KOPT-K1 (cell line): Measurements from ENCODE around the gene PHOX2A.
"Not testable (repeated sequence)": the region's sequence is repeated elsewhere in the genome, so short reads cannot be mapped to it uniquely, and the experiment has no call there.

Experiments used
- H3K27ac ChIP-seq: fragments of 200-600 bp; sonication (generic); 2 replicates; pipeline ENCODE4 v1.5.1; 2016; ENCODE audit warnings: antibody characterized with exemption, mild to moderate bottlenecking, low read depth, low read length; ENCODE audit not compliant: poor library complexity, severe bottlenecking
- H3K36me3 ChIP-seq: fragments of 200-600 bp; sonication (generic); 2 replicates; pipeline ENCODE4 v1.5.1; 2017; ENCODE audit warnings: antibody characterized with exemption, mild to moderate bottlenecking, low read length, moderate library complexity; ENCODE audit not compliant: insufficient read depth
- H3K9me3 ChIP-seq: fragments of 200-600 bp; sonication (generic); 2 replicates; pipeline ENCODE4 v1.5.1; 2017; ENCODE audit warnings: antibody characterized with exemption, low read length, mild to moderate bottlenecking; ENCODE audit not compliant: insufficient read depth, poor library complexity, severe bottlenecking

PHOX2A gene

GRCh38 chr11:72223615-72224563, 20.1 kb downstream of the PHOX2A start:
- H3K27ac ChIP-seq = peak overlapping the region; percentile 76
- no peaks in the 10 kb centered on the region for H3K9me3 ChIP-seq
- peaks cover 24% of the 10 kb centered on the region for H3K36me3 ChIP-seq

- Histone ChIP-seq H3K36me3 (peaks cover 16% of the 10 kb centered on the region; the same call in 1 of the 2 replicates), H3K27ac (peak overlapping the region; percentile 76), H3K9me3 (no peaks in the 10 kb centered on the region)
Measured at GRCh38 chr11:72222907-72223614, 20.9 kb downstream of the PHOX2A start.

- peaks cover 8% of the 10 kb centered on the region; the same call in 1 of the 2 replicates for H3K36me3 ChIP-seq
- no peaks in the 10 kb centered on the region for H3K9me3 ChIP-seq
- H3K27ac ChIP-seq = peak overlapping the region; percentile 76
Measured at GRCh38 chr11:72222106-72222891, 21.7 kb downstream of the PHOX2A start.

GRCh38 chr11:72221386-72222075, 22.4 kb downstream of the PHOX2A start:
- H3K36me3 ChIP-seq = peaks cover 2% of the 10 kb centered on the region; the same call in 1 of the 2 replicates
- no peak overlapping the region for H3K27ac ChIP-seq

GRCh38 chr11:72220696-72221363, 23.1 kb downstream of the PHOX2A start:
- Histone ChIP-seq H3K27ac (no peak overlapping the region), H3K36me3 (no peaks in the 10 kb centered on the region), H3K9me3 (no peaks in the 10 kb centered on the region)

More at GRCh38 chr11:72221386-72222075, 22.4 kb downstream of the PHOX2A start:
- no peaks in the 10 kb centered on the region for H3K9me3 ChIP-seq

- Histone ChIP-seq H3K27ac (no peak overlapping the region), H3K36me3 (no peaks in the 10 kb centered on the region), H3K9me3 (no peaks in the 10 kb centered on the region)
Measured at GRCh38 chr11:72218251-72218745, 25.7 kb downstream of the PHOX2A start.

- H3K9me3 ChIP-seq = no peaks in the 10 kb centered on the region
- H3K36me3 ChIP-seq = no peaks in the 10 kb centered on the region
- H3K27ac ChIP-seq = no peak overlapping the region
Measured at GRCh38 chr11:72217841-72218240, 26.1 kb downstream of the PHOX2A start.

- Histone ChIP-seq H3K27ac (no peak within 1 kb of the TSS), H3K36me3 (no peaks in the 10 kb centered on the region), H3K9me3 (no peaks in the 10 kb centered on the region)
Measured at GRCh38 chr11:72216638-72217037, 27.3 kb downstream of the PHOX2A start, which contains the start of gene FOLR2. Gene FOLR2, plus strand, starts transcription at chr11:72216794. Its CDS starts 1,791 bp downstream, at chr11:72218585.

GRCh38 chr11:72209101-72209500, 34.9 kb downstream of the PHOX2A start:
- H3K9me3 ChIP-seq = peaks cover 14% of the 10 kb centered on the region
- H3K36me3 ChIP-seq = no peaks in the 10 kb centered on the region
- H3K27ac ChIP-seq = no peak overlapping the region

- H3K36me3 ChIP-seq = no peaks in the 10 kb centered on the region
- peaks cover 14% of the 10 kb centered on the region for H3K9me3 ChIP-seq
- H3K27ac ChIP-seq = no peak overlapping the region
Measured at GRCh38 chr11:72208281-72208680, 35.7 kb downstream of the PHOX2A start.

- H3K36me3 ChIP-seq, H3K27ac ChIP-seq: not testable (repeated sequence)
- peaks cover 14% of the 10 kb centered on the region for H3K9me3 ChIP-seq
Measured at GRCh38 chr11:72206794-72207193, 37.2 kb downstream of the PHOX2A start.

- no peaks in the 10 kb centered on the region for H3K36me3 ChIP-seq
- H3K27ac ChIP-seq = no peak overlapping the region
- peaks cover 11% of the 10 kb centered on the region for H3K9me3 ChIP-seq
Measured at GRCh38 chr11:72204886-72205285, 39.1 kb downstream of the PHOX2A start.

GRCh38 chr11:72203163-72203562, 40.8 kb downstream of the PHOX2A start:
- H3K9me3 ChIP-seq = no peaks in the 10 kb centered on the region
- no peak overlapping the region for H3K27ac ChIP-seq
- no peaks in the 10 kb centered on the region for H3K36me3 ChIP-seq

GRCh38 chr11:72202571-72202970, 41.4 kb downstream of the PHOX2A start:
- H3K27ac ChIP-seq = no peak overlapping the region
- no peaks in the 10 kb centered on the region for H3K9me3 ChIP-seq
- H3K36me3 ChIP-seq = no peaks in the 10 kb centered on the region
